Mesothelial cell of epicardium (in vitro differentiated cells): ENCODE data around the gene ACMSD. TPM values are rescaled to one million over a fixed set of nuclear protein-coding genes. Genes with fewer than 3 reads are reported as not detected.
A peak's percentile ranks its signal among the peaks of the same experiment; 100 is the strongest.

Experiments used
- DNase-seq, 2 experiments: peaks; one replicate each; pipeline ENCODE4 v3.0.0; 2021; ENCODE audit warnings: low spot score in 2 of 2; ENCODE audit not compliant: unreplicated experiment in 2 of 2
- H3K27ac Mint-ChIP-seq: 2 replicates; pipeline ENCODE4 v1.8.0; 2021; ENCODE audit warnings: mixed read lengths
- H3K27me3 Mint-ChIP-seq: 2 replicates; pipeline ENCODE4 v1.8.0; 2021; ENCODE audit warnings: low read depth, mixed read lengths
- H3K36me3 Mint-ChIP-seq: 2 replicates; pipeline ENCODE4 v1.8.0; 2021; ENCODE audit warnings: mixed read lengths
- H3K4me1 Mint-ChIP-seq: 2 replicates; pipeline ENCODE4 v1.8.0; 2021; ENCODE audit warnings: mixed read lengths
- H3K4me3 Mint-ChIP-seq: 2 replicates; pipeline ENCODE4 v1.8.0; 2021; ENCODE audit warnings: mild to moderate bottlenecking, moderate library complexity, mixed read lengths
- H3K9me3 Mint-ChIP-seq: 2 replicates; pipeline ENCODE4 v1.8.0; 2021; ENCODE audit warnings: mixed read lengths
- microRNA-seq: library from miRNA; unstranded; fragments of <30 nt; microRNA quantifications from one replicate; pipeline ENCODE4 v1.2.0, GENCODE V29; 2021; ENCODE audit warnings: inconsistent platforms, mixed read lengths
- total RNA-seq: library from RNA; stranded (reverse); gene quantifications from 3 replicates; pipeline ENCODE4 v1.2.1, GENCODE V29; 2021
- TF ChIP-seq, protein P1 (sequence below): fragments of 200-600 bp; sonication (generic); IDR thresholded peaks from one replicate; pipeline ENCODE4 v1.5.0; 2021; ENCODE audit warnings: antibody characterized with exemption; ENCODE audit not compliant: unreplicated experiment

Gene ACMSD
- total RNA-seq, 1 donor from 2014 or later: not detected

GRCh38 chr2:134944975-134945374 lies 106.6 kb downstream of the ACMSD start:
- Mint-ChIP-seq H3K36me3 (peaks cover 34% of the 10 kb centered on the region), H3K4me1 (no peaks in the 10 kb centered on the region), H3K9me3 (no peaks in the 10 kb centered on the region), H3K27me3 (no peaks in the 10 kb centered on the region), H3K27ac (no peak overlapping the region), H3K4me3 (no peak overlapping the region)
- TF ChIP-seq, protein P1, sequence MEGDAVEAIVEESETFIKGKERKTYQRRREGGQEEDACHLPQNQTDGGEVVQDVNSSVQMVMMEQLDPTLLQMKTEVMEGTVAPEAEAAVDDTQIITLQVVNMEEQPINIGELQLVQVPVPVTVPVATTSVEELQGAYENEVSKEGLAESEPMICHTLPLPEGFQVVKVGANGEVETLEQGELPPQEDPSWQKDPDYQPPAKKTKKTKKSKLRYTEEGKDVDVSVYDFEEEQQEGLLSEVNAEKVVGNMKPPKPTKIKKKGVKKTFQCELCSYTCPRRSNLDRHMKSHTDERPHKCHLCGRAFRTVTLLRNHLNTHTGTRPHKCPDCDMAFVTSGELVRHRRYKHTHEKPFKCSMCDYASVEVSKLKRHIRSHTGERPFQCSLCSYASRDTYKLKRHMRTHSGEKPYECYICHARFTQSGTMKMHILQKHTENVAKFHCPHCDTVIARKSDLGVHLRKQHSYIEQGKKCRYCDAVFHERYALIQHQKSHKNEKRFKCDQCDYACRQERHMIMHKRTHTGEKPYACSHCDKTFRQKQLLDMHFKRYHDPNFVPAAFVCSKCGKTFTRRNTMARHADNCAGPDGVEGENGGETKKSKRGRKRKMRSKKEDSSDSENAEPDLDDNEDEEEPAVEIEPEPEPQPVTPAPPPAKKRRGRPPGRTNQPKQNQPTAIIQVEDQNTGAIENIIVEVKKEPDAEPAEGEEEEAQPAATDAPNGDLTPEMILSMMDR: no peak
- no peak for DNase-seq

DNA sequence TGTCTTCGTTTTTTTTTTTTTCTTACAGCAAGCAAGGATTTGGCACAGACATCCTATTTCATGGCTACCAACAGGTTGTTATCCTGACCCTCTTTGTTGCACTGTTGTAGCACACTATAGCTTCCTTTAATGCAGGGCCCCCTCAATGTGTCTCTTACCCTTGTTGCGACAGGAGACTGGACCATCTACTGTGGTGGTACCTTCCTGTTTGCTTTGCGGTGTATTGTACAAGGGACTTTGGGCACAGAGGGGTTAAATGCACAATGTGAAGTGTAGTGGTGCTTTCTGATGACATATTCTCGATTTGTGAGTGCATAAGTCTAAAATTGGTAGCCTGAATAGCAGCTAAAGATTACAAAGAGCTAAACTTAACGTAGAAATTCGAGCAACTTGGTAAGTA lies 107.7 kb downstream of the ACMSD start:
- H3K36me3 Mint-ChIP-seq: peaks cover 33% of the 10 kb centered on the region
- TF ChIP-seq, protein P1: no peak
- no peaks in the 10 kb centered on the region for H3K27me3 Mint-ChIP-seq
- H3K27ac Mint-ChIP-seq: peak overlapping the region; percentile 25
- H3K4me3 Mint-ChIP-seq: no peak overlapping the region
- H3K4me1 Mint-ChIP-seq: no peaks in the 10 kb centered on the region
- H3K9me3 Mint-ChIP-seq: no peaks in the 10 kb centered on the region
- no peak for DNase-seq

DNA sequence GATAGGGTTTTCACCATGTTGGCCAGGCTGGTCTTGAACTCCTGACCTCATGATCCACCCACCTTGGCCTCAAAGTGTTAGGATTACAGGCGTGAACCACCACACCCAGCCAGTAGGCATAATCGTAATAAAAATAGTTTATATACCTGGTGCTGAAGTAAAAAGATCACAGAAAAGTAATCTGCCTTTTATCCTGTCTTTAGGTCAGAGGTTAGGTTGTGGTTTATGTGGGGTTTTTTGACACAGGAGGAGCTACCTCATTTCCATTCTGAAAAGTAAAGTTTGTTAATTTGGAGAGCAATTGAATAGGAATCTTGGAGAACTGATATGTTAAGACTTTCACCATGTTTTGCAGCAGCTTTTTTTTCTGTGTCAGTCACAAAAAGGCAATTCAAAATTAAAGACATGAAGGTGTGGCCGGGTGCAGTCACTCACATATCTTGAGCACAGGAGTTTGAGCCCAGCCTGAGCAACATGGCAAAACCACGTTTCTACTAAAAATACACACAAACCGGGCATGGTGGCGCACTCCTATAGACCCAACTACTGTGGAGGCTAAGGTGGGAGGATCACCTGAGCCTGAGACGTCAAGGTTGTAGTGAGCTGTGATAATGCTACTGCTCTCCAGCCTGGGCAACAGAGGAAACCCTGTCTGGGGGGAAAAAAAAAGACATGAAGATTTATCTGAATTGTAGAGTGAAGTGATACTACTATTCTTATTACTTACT lies 111.7 kb downstream of the ACMSD start:
- H3K27me3 Mint-ChIP-seq: no peaks in the 10 kb centered on the region
- H3K27ac Mint-ChIP-seq: no peak overlapping the region
- DNase-seq: no peak
- H3K4me3 Mint-ChIP-seq: no peak overlapping the region
- TF ChIP-seq, protein P1: no peak
- H3K9me3 Mint-ChIP-seq: no peaks in the 10 kb centered on the region
- H3K36me3 Mint-ChIP-seq: peaks cover 54% of the 10 kb centered on the region
- no peaks in the 10 kb centered on the region for H3K4me1 Mint-ChIP-seq

- peaks cover 48% of the 10 kb centered on the region for H3K36me3 Mint-ChIP-seq
- no peak overlapping the region for H3K27ac Mint-ChIP-seq
Measured at GRCh38 chr2:134950886-134951285, 112.5 kb downstream of the ACMSD start.

More at GRCh38 chr2:134950886-134951285, 112.5 kb downstream of the ACMSD start:
- H3K4me1 Mint-ChIP-seq: no peaks in the 10 kb centered on the region
- no peaks in the 10 kb centered on the region for H3K27me3 Mint-ChIP-seq
- H3K9me3 Mint-ChIP-seq: no peaks in the 10 kb centered on the region
- no peak overlapping the region for H3K4me3 Mint-ChIP-seq
- DNase-seq: no peak
- TF ChIP-seq, protein P1: no peak

Small RNA genes within 50 kb of the gene (microRNA-seq; reads per million reads assigned to microRNA genes)
- gene MIR5590: not detected

Other genes with a start within 250 kb of the ACMSD start
- gene TMEM163, start 119.6 kb upstream of the ACMSD start, total RNA-seq: 0.29 to 0.47 TPM in 2 of 3 replicates, not detected in the other
- gene CCNT2, start 80.2 kb downstream of the ACMSD start, total RNA-seq: 70.0 to 70.5 TPM (median 70.3 TPM) in 3 replicates
- not detected in 3 replicates for gene MAP3K19, start 208.8 kb downstream of the ACMSD start, total RNA-seq
- gene RAB3GAP1, start 213.7 kb downstream of the ACMSD start, total RNA-seq: 33.7 to 37.3 TPM (median 35.2 TPM) in 3 replicates